Measurements from ENCODE around the gene TMEM35A. TPM values are rescaled to one million over a fixed set of nuclear protein-coding genes. Genes with fewer than 3 reads are reported as not detected.

TMEM35A gene
- total RNA-seq, 1 experiment from 2014 or later: not detected

DNA sequence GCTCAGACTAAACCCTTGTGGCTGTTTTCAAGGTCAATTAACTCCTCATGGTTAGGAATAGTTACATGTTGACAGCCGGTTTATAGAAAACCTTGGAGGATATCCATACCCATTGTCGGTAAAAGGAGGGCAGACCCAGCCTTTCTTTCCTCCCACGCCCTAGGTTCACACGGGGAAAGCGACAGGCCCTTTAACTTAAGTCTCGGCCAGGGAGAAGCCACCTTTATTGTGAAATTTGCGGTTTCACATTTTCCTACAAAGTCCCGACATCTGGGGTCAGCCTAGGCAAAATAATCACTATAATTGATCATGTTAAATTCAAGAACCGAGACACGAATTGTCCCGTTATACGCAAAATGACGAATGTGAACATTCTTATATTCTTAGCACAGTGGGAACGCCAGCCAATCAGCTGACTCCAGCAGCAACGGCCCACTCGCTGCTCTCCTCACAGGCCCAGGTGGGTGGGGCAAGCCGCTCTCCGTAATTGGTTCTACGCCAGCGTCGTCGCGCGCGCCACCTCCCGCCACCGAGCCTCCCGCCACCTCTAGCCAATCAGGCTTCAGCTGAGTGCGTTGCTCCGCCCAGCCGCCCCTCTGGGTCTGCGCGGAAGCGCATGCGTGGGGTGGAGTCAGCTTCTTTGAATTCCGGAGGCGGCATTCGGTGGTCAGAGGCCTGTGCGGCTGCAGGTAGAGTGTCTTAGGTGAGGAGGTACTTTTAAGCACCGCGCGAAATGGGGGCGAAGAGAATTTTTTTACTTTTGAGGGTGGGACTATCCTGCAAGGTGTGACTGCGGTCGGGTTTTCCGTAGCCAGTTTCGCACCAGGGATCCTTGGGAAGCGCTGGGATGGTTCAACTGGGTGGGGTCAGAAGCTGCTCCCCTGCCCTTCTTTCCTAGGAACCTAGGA is 19.1 kb downstream of the TMEM35A start, which contains the start of gene CENPI:
Gene CENPI (plus strand): TSS at position 659 of the 908 bp plus-strand sequence. CDS start 2,867 bp downstream, outside the sequence.
- CTCF ChIA-PET: interaction anchor here (0.6 kb wide), 1 partner anchor 38 kb away, joined by 3 read pairs; no protein-coding TSS in a partner anchor
- BruUV-seq (replicated peaks): TSS peak; percentile 96
- intact Hi-C loops (cut with micrococcal nuclease; ENCODE audit: unreplicated experiment): no loop called here

DNA sequence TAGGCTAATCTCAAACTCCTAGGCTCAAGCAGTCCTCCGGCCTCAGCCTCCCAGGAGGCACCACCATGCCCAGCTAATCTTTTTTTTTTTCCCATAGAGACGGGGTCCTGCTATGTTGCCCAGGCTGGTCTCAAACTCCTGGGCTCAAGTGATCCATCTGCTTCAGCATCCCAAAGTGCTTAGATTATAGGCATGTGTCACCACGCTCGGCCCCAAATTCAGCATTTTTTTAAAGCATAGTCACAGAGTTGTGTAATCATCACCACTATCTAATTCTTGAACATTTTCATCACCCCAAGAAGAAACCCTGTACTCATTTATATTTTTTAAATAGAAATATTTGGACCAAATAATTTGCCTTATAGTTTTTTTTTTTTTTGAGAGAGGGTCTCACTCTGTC is 29.6 kb downstream of the TMEM35A start:
- no peak overlapping the region for H3K27ac ChIP-seq (ENCODE audit: low read length)

More for the DNA sequence above, 19.1 kb downstream of the TMEM35A start, which contains the start of gene CENPI:
- peak within 1 kb of the TSS; percentile 92 for H3K27ac ChIP-seq (ENCODE audit: low read length)
- in situ Hi-C loops (cut with HindIII; ENCODE audit: low pct_unique_long_range_greater_than_20kb, low sequenced_read_pairs): no loop called here
- ATAC-seq (peak; percentile 99), DNase-seq (ENCODE audit: low read depth, low spot score) (peak; percentile 81)
- H3K27me3 ChIP-seq (ENCODE audit: control insufficient read depth, insufficient read depth, low read length): no peaks in the 10 kb centered on the region
- 0 out of 2 replicates have a peak, but pooled peaks cover 6% of the 10 kb centered on the region for H3K36me3 ChIP-seq (ENCODE audit: control insufficient read depth, insufficient read depth, low read length)
- H3K4me1 ChIP-seq (ENCODE audit: control insufficient read depth, insufficient read depth, low read length): peaks cover 14% of the 10 kb centered on the region; the same call in 1 of the 2 replicates
- TF ChIP-seq, protein P1, sequence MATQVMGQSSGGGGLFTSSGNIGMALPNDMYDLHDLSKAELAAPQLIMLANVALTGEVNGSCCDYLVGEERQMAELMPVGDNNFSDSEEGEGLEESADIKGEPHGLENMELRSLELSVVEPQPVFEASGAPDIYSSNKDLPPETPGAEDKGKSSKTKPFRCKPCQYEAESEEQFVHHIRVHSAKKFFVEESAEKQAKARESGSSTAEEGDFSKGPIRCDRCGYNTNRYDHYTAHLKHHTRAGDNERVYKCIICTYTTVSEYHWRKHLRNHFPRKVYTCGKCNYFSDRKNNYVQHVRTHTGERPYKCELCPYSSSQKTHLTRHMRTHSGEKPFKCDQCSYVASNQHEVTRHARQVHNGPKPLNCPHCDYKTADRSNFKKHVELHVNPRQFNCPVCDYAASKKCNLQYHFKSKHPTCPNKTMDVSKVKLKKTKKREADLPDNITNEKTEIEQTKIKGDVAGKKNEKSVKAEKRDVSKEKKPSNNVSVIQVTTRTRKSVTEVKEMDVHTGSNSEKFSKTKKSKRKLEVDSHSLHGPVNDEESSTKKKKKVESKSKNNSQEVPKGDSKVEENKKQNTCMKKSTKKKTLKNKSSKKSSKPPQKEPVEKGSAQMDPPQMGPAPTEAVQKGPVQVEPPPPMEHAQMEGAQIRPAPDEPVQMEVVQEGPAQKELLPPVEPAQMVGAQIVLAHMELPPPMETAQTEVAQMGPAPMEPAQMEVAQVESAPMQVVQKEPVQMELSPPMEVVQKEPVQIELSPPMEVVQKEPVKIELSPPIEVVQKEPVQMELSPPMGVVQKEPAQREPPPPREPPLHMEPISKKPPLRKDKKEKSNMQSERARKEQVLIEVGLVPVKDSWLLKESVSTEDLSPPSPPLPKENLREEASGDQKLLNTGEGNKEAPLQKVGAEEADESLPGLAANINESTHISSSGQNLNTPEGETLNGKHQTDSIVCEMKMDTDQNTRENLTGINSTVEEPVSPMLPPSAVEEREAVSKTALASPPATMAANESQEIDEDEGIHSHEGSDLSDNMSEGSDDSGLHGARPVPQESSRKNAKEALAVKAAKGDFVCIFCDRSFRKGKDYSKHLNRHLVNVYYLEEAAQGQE (IDR thresholded peaks at IDR 0.05; ENCODE audit: insufficient read depth in 1 of 2, low read depth in 2 of 2, low read length in 1 of 2): no peak
- TF ChIP-seq SIN3A (IDR thresholded peaks at IDR 0.05; ENCODE audit: borderline replicate concordance, insufficient read depth, low read depth, low read length): peak; percentile 87
- peak; percentile 96 for TF ChIP-seq POLR2AphosphoS5 (IDR thresholded peaks at IDR 0.05; ENCODE audit: low read depth, low read length)
- TF ChIP-seq, protein P2, sequence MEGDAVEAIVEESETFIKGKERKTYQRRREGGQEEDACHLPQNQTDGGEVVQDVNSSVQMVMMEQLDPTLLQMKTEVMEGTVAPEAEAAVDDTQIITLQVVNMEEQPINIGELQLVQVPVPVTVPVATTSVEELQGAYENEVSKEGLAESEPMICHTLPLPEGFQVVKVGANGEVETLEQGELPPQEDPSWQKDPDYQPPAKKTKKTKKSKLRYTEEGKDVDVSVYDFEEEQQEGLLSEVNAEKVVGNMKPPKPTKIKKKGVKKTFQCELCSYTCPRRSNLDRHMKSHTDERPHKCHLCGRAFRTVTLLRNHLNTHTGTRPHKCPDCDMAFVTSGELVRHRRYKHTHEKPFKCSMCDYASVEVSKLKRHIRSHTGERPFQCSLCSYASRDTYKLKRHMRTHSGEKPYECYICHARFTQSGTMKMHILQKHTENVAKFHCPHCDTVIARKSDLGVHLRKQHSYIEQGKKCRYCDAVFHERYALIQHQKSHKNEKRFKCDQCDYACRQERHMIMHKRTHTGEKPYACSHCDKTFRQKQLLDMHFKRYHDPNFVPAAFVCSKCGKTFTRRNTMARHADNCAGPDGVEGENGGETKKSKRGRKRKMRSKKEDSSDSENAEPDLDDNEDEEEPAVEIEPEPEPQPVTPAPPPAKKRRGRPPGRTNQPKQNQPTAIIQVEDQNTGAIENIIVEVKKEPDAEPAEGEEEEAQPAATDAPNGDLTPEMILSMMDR (IDR thresholded peaks at IDR 0.05): no peak
- peak within 1 kb of the TSS; percentile 76 to 98 for H3K4me3 ChIP-seq (ENCODE audit: low read depth in 2 of 2, low read length in 2 of 2)
- H3K9me3 ChIP-seq (ENCODE audit: control insufficient read depth, insufficient read depth, low read depth, low read length): no peaks in the 10 kb centered on the region
- POLR2A ChIA-PET: interaction anchor here (0.6 kb wide), 2 partner anchors 21 to 59 kb away, joined by 3 to 5 read pairs; no protein-coding TSS in a partner anchor

More for the DNA sequence above, 29.6 kb downstream of the TMEM35A start:
- intact Hi-C loops (cut with micrococcal nuclease; ENCODE audit: unreplicated experiment): no loop called here
- H3K9me3 ChIP-seq (ENCODE audit: control insufficient read depth, insufficient read depth, low read depth, low read length): no peaks in the 10 kb centered on the region
- no peaks in the 10 kb centered on the region for H3K4me1 ChIP-seq (ENCODE audit: control insufficient read depth, insufficient read depth, low read length)
- DNase-seq (ENCODE audit: low read depth, low spot score) (no peak), ATAC-seq (no peak)
- ChIA-PET CTCF (no interaction called here), POLR2A (no interaction called here)
- H3K27me3 ChIP-seq (ENCODE audit: control insufficient read depth, insufficient read depth, low read length): no peaks in the 10 kb centered on the region
- peaks cover 15% of the 10 kb centered on the region for H3K36me3 ChIP-seq (ENCODE audit: control insufficient read depth, insufficient read depth, low read length)
- in situ Hi-C loops (cut with HindIII; ENCODE audit: low pct_unique_long_range_greater_than_20kb, low sequenced_read_pairs): no loop called here
- BruUV-seq (replicated peaks): no TSS peak
- no peak overlapping the region for H3K4me3 ChIP-seq (ENCODE audit: low read depth in 2 of 2, low read length in 2 of 2)
- no peak for TF ChIP-seq SIN3A (IDR thresholded peaks at IDR 0.05; ENCODE audit: borderline replicate concordance, insufficient read depth, low read depth, low read length)
- TF ChIP-seq POLR2AphosphoS5 (IDR thresholded peaks at IDR 0.05; ENCODE audit: low read depth, low read length): no peak
- TF ChIP-seq, protein P1 (IDR thresholded peaks at IDR 0.05; ENCODE audit: insufficient read depth in 1 of 2, low read depth in 2 of 2, low read length in 1 of 2): no peak
- TF ChIP-seq TCF7L2 (IDR thresholded peaks at IDR 0.05; ENCODE audit: low read depth, low read length): no peak
- TF ChIP-seq, protein P2 (IDR thresholded peaks at IDR 0.05): no peak
